WTC11 (cell line): ENCODE measurements around the gene BFSP1. TPM values are rescaled to one million over a fixed set of nuclear protein-coding genes. Genes with fewer than 3 reads are reported as not detected.

Experiments used
- ATAC-seq: fragments of 200-7000 bp; cut with Tn5 transposase; 2 replicates; pipeline ENCODE4 v1.10.0; 2021; ENCODE audit warnings: mild to moderate bottlenecking, moderate library complexity
- CTCF ChIA-PET: fragments of 300-600 bp; sonication (Branson Sonifier 250); formaldehyde crosslinking; loops from one replicate; lab custom pipeline; 2021; ENCODE audit warnings: antibody characterized with exemption; lab: Charles Lee
- POLR2A ChIA-PET: fragments of 350-600 bp; sonication (Branson Sonifier 250); formaldehyde crosslinking; loops from one replicate; lab custom pipeline; 2021; ENCODE audit warnings: antibody characterized with exemption; lab: Charles Lee
- DNase-seq: peaks from one replicate; pipeline ENCODE4 v3.0.0; 2021; ENCODE audit warnings: low spot score
- H3K27ac Mint-ChIP-seq: 2 replicates; pipeline ENCODE4 v1.8.0; 2021; ENCODE audit warnings: mixed read lengths
- H3K27me3 Mint-ChIP-seq: 2 replicates; pipeline ENCODE4 v1.8.0; 2021; ENCODE audit warnings: low read depth, mild to moderate bottlenecking, moderate library complexity, mixed read lengths
- H3K36me3 Mint-ChIP-seq: 2 replicates; pipeline ENCODE4 v1.8.0; 2021; ENCODE audit warnings: mixed read lengths
- H3K4me1 Mint-ChIP-seq: 2 replicates; pipeline ENCODE4 v1.8.0; 2022; ENCODE audit warnings: mixed read lengths
- H3K4me3 Mint-ChIP-seq: 2 replicates; pipeline ENCODE4 v1.8.0; 2021; ENCODE audit warnings: mild to moderate bottlenecking, moderate library complexity, mixed read lengths
- H3K9me3 Mint-ChIP-seq: 2 replicates; pipeline ENCODE4 v1.8.0; 2021; ENCODE audit warnings: mixed read lengths
- ATF6 ChIP-seq: sonication (generic); formaldehyde crosslinking; IDR thresholded peaks from 2 replicates; pipeline ENCODE4 v1.8.1; 2023; ENCODE audit warnings: mild to moderate bottlenecking, missing genetic modification reagents
- GRHL2 ChIP-seq: fragments of 250-450 bp; sonication (Bioruptor Pico); IDR thresholded peaks from 2 replicates; pipeline ENCODE4 v1.8.0; 2022; ENCODE audit warnings: mild to moderate bottlenecking, moderate library complexity; ENCODE audit not compliant: insufficient replicate concordance, severe bottlenecking
- IRF2 ChIP-seq: sonication (generic); formaldehyde crosslinking; IDR thresholded peaks from 2 replicates; pipeline ENCODE4 v1.8.0; 2022; ENCODE audit warnings: low read depth, missing genetic modification reagents, borderline replicate concordance
- JUN ChIP-seq: sonication (generic); formaldehyde crosslinking; IDR thresholded peaks from 2 replicates; pipeline ENCODE4 v1.8.0; 2023; ENCODE audit warnings: mild to moderate bottlenecking, missing genetic modification reagents
- MLX ChIP-seq: sonication (generic); formaldehyde crosslinking; IDR thresholded peaks from 2 replicates; pipeline ENCODE4 v1.8.1; 2023; ENCODE audit warnings: mild to moderate bottlenecking, missing genetic modification reagents, moderate library complexity
- NFYB ChIP-seq: sonication (generic); formaldehyde crosslinking; conservative IDR thresholded peaks from 2 replicates; pipeline ENCODE4 v1.8.0; 2022; ENCODE audit warnings: low read depth, missing genetic modification reagents
- SMAD3 ChIP-seq: sonication (generic); formaldehyde crosslinking; IDR thresholded peaks from 2 replicates; pipeline ENCODE4 v1.8.0; 2022; ENCODE audit warnings: missing genetic modification reagents, mild to moderate bottlenecking, borderline replicate concordance
- TEAD4 ChIP-seq: sonication (generic); formaldehyde crosslinking; IDR thresholded peaks from 2 replicates; pipeline ENCODE4 v1.8.0; 2022; ENCODE audit warnings: mild to moderate bottlenecking, missing genetic modification reagents
- total RNA-seq: library from RNA; stranded (reverse); gene quantifications from 3 replicates; pipeline ENCODE4 v1.2.3, GENCODE V29; 2021
- TF ChIP-seq, protein P1 (sequence below): fragments of 250-450 bp; sonication (Bioruptor Pico); IDR thresholded peaks from 2 replicates; pipeline ENCODE4 v1.8.0; 2021; ENCODE audit warnings: mild to moderate bottlenecking
- TF ChIP-seq, protein P2 (sequence below): sonication (generic); formaldehyde crosslinking; conservative IDR thresholded peaks from 2 replicates; pipeline ENCODE4 v1.8.1; 2023; ENCODE audit warnings: mild to moderate bottlenecking, low read depth, missing genetic modification reagents, moderate library complexity
- TF ChIP-seq, protein P3 (sequence below): fragments of 250-450 bp; sonication (Bioruptor Pico); IDR thresholded peaks from 2 replicates; pipeline ENCODE4 v1.9.0; 2021; ENCODE audit warnings: mild to moderate bottlenecking, borderline replicate concordance

The BFSP1 gene
- total RNA-seq, 1 experiment from 2014 or later = 3.0 TPM

DNA sequence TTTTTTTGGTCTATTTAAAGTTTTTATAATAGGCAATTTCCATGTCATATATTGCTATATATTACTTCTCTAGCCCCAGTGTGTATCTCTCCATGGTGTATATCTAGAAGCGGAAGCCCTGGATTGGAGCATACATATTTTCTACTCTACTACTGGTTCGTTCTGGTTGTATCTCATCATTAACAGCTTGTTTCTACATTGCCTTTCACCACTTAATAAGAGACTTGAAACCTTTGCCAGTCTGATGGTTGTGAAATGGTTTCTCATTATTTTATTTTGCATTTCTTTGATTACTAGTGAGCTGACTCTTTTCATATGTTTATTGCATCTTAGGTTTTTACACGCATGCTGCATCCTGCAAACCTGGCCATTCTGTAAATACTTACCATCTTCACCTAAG lies 42.3 kb upstream of the BFSP1 start:
- CTCF ChIA-PET = interaction anchor here (0.6 to 3.0 kb wide), 6 partner anchors 9 to 771 kb away, joined by 3 to 14 read pairs (median 3); no protein-coding TSS in a partner anchor
- no peaks in the 10 kb centered on the region for H3K36me3 Mint-ChIP-seq
- no peak for DNase-seq
- peaks cover 57% of the 10 kb centered on the region for H3K4me1 Mint-ChIP-seq
- no peaks in the 10 kb centered on the region for H3K9me3 Mint-ChIP-seq
- H3K27ac Mint-ChIP-seq = peak overlapping the region; percentile 43
- ATAC-seq = no peak
- H3K4me3 Mint-ChIP-seq = peak overlapping the region; percentile 50
- POLR2A ChIA-PET = interaction anchor here (0.7 to 1.6 kb wide), 2 partner anchors 21 to 347 kb away, joined by 3 read pairs; partner anchors contain the start of gene PCSK2
- no peaks in the 10 kb centered on the region for H3K27me3 Mint-ChIP-seq
- TF ChIP-seq NFYB (no peak), SMAD3 (CRISPR knock-in tag) (no peak), ATF6 (no peak), TEAD4 (CRISPR knock-in tag) (no peak), MLX (CRISPR knock-in tag) (no peak), IRF2 (CRISPR knock-in tag) (no peak), GRHL2 (CRISPR knock-in tag) (no peak)
- TF ChIP-seq, protein P1, sequence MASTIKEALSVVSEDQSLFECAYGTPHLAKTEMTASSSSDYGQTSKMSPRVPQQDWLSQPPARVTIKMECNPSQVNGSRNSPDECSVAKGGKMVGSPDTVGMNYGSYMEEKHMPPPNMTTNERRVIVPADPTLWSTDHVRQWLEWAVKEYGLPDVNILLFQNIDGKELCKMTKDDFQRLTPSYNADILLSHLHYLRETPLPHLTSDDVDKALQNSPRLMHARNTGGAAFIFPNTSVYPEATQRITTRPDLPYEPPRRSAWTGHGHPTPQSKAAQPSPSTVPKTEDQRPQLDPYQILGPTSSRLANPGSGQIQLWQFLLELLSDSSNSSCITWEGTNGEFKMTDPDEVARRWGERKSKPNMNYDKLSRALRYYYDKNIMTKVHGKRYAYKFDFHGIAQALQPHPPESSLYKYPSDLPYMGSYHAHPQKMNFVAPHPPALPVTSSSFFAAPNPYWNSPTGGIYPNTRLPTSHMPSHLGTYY = no peak

DNA sequence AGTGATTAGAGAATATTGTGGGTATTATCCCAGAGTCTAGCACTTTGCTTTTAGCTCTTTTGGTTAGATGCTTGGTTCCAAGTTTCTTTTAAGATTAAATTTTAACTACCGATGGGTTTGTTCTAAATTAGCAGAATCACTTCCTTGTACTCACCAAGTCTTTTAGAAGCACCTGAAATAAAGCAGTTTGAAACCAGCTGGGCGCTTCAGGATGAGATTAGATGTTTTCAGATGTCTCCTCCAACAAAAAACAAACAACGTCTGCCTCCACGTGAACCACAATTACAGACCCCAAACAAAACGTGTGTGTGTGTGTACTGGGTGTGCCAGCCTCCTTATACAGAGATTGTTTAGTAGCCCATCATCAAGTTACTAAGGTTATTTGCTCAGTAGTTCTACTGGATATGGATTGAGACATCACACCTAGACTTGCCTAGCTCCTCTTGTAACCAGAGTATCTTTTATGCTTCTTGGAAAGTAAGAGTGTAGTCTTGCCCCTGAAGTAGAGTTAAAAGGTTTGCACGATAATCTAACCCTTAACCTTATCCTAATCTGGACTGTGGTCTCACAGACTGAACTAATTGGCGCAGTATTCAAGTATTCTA lies 41.0 kb upstream of the BFSP1 start:
- ChIA-PET CTCF (interaction anchor here (0.8 to 0.9 kb wide), 2 partner anchors 77 to 110 kb away, joined by 3 to 4 read pairs; partner anchors contain the start of gene RRBP1), POLR2A (interaction anchor here (1.5 to 2.7 kb wide), 2 partner anchors 30 to 39 kb away, joined by 4 to 9 read pairs; no protein-coding TSS in a partner anchor)
- Mint-ChIP-seq H3K36me3 (no peaks in the 10 kb centered on the region), H3K27ac (peak overlapping the region; percentile 88), H3K4me1 (peaks cover 68% of the 10 kb centered on the region), H3K27me3 (no peaks in the 10 kb centered on the region), H3K4me3 (peak overlapping the region; percentile 55), H3K9me3 (no peaks in the 10 kb centered on the region)
- ATAC-seq (no peak), DNase-seq (no peak)
- TF ChIP-seq, protein P2, sequence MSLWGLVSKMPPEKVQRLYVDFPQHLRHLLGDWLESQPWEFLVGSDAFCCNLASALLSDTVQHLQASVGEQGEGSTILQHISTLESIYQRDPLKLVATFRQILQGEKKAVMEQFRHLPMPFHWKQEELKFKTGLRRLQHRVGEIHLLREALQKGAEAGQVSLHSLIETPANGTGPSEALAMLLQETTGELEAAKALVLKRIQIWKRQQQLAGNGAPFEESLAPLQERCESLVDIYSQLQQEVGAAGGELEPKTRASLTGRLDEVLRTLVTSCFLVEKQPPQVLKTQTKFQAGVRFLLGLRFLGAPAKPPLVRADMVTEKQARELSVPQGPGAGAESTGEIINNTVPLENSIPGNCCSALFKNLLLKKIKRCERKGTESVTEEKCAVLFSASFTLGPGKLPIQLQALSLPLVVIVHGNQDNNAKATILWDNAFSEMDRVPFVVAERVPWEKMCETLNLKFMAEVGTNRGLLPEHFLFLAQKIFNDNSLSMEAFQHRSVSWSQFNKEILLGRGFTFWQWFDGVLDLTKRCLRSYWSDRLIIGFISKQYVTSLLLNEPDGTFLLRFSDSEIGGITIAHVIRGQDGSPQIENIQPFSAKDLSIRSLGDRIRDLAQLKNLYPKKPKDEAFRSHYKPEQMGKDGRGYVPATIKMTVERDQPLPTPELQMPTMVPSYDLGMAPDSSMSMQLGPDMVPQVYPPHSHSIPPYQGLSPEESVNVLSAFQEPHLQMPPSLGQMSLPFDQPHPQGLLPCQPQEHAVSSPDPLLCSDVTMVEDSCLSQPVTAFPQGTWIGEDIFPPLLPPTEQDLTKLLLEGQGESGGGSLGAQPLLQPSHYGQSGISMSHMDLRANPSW = no peak
- TF ChIP-seq, protein P3, sequence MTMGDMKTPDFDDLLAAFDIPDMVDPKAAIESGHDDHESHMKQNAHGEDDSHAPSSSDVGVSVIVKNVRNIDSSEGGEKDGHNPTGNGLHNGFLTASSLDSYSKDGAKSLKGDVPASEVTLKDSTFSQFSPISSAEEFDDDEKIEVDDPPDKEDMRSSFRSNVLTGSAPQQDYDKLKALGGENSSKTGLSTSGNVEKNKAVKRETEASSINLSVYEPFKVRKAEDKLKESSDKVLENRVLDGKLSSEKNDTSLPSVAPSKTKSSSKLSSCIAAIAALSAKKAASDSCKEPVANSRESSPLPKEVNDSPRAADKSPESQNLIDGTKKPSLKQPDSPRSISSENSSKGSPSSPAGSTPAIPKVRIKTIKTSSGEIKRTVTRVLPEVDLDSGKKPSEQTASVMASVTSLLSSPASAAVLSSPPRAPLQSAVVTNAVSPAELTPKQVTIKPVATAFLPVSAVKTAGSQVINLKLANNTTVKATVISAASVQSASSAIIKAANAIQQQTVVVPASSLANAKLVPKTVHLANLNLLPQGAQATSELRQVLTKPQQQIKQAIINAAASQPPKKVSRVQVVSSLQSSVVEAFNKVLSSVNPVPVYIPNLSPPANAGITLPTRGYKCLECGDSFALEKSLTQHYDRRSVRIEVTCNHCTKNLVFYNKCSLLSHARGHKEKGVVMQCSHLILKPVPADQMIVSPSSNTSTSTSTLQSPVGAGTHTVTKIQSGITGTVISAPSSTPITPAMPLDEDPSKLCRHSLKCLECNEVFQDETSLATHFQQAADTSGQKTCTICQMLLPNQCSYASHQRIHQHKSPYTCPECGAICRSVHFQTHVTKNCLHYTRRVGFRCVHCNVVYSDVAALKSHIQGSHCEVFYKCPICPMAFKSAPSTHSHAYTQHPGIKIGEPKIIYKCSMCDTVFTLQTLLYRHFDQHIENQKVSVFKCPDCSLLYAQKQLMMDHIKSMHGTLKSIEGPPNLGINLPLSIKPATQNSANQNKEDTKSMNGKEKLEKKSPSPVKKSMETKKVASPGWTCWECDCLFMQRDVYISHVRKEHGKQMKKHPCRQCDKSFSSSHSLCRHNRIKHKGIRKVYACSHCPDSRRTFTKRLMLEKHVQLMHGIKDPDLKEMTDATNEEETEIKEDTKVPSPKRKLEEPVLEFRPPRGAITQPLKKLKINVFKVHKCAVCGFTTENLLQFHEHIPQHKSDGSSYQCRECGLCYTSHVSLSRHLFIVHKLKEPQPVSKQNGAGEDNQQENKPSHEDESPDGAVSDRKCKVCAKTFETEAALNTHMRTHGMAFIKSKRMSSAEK = no peak
- no peak for TF ChIP-seq JUN (CRISPR knock-in tag)
